HEK293 (cell line): ENCODE measurements around the gene UFC1.

Source experiments
- CTCF ChIP-seq: fragments of 450-650 bp; formaldehyde crosslinking; IDR thresholded peaks from 2 replicates; pipeline ENCODE4 v1.5.1; 2016; ENCODE audit warnings: missing biosample characterization, missing genetic modification characterization
- GLI2 ChIP-seq: fragments of 450-650 bp; formaldehyde crosslinking; IDR thresholded peaks from 2 replicates; pipeline ENCODE4; 2017; ENCODE audit warnings: missing biosample characterization, missing genetic modification characterization, low read depth, borderline replicate concordance
- GLI4 ChIP-seq: fragments of 450-650 bp; formaldehyde crosslinking; IDR thresholded peaks from 2 replicates; pipeline ENCODE4 v1.5.1; 2016; ENCODE audit warnings: missing biosample characterization, missing genetic modification characterization
- ZNF10 ChIP-seq: fragments of 450-650 bp; formaldehyde crosslinking; IDR thresholded peaks from 2 replicates; pipeline ENCODE4 v1.5.1; 2017; ENCODE audit warnings: missing biosample characterization, missing genetic modification characterization
- ZNF239 ChIP-seq: fragments of 450-650 bp; formaldehyde crosslinking; IDR thresholded peaks from 2 replicates; pipeline ENCODE4 v1.5.1; 2016; ENCODE audit warnings: missing biosample characterization, missing genetic modification characterization
- ZNF302 ChIP-seq: fragments of 450-650 bp; formaldehyde crosslinking; IDR thresholded peaks from 2 replicates; pipeline ENCODE4 v1.5.1; 2016; ENCODE audit warnings: missing biosample characterization, missing genetic modification characterization, low read depth
- ZNF350 ChIP-seq: fragments of 450-650 bp; formaldehyde crosslinking; IDR thresholded peaks from 2 replicates; pipeline ENCODE4 v1.5.0; 2017; ENCODE audit warnings: missing biosample characterization, mild to moderate bottlenecking, missing genetic modification characterization
- ZNF398 ChIP-seq: fragments of 450-650 bp; formaldehyde crosslinking; IDR thresholded peaks from 2 replicates; pipeline ENCODE4 v1.5.1; 2017; ENCODE audit warnings: missing biosample characterization, missing genetic modification characterization

GRCh38 chr1:161200992-161201835 is 47.4 kb downstream of the UFC1 start:
- TF ChIP-seq GLI4 (no peak), ZNF398 (tag by site-specific recombination) (no peak), ZNF302 (tag by site-specific recombination) (no peak), CTCF (tag by site-specific recombination) (no peak), GLI2 (tag by site-specific recombination) (no peak), ZNF239 (no peak), ZNF350 (no peak), ZNF10 (tag by site-specific recombination) (no peak)
